Natural killer cell (primary cell): Measurements from ENCODE around the gene ATP13A5. TPM values are rescaled to one million over a fixed set of nuclear protein-coding genes. Genes with fewer than 3 reads are reported as not detected.

Experiments
- ATAC-seq, 3 donors: fragments of 150-1000 bp in 2 of 3; fragments of 200-7000 bp in 1 of 3; cut with Tn5 transposase; 1 replicate in 1 of 3; 2 replicates in 2 of 3; pipeline ENCODE4 v1.10.0; 2021; ENCODE audit warnings: mild to moderate bottlenecking in 2 of 3, moderate library complexity in 2 of 3
- DNase-seq, 2 donors: peaks; one replicate each; pipeline versions ENCODE4 v3.0.0 to v3.0.0-alpha.2; 2013 to 2021; ENCODE audit warnings: mixed read lengths in 1 of 2
- H3K27ac ChIP-seq: one replicate; pipeline ENCODE4 v1.5.1; 2013; ENCODE audit warnings: mild to moderate bottlenecking, low read length
- H3K27me3 ChIP-seq: one replicate; pipeline ENCODE4 v1.6.1; 2013; ENCODE audit warnings: low read length; ENCODE audit not compliant: control insufficient read depth, insufficient read depth
- H3K36me3 ChIP-seq: one replicate; pipeline ENCODE4 v1.6.1; 2013; ENCODE audit warnings: low read length; ENCODE audit not compliant: control insufficient read depth, insufficient read depth
- H3K4me1 ChIP-seq: one replicate; pipeline ENCODE4 v1.6.1; 2013; ENCODE audit warnings: low read length; ENCODE audit not compliant: control insufficient read depth, insufficient read depth
- H3K4me3 ChIP-seq: one replicate; pipeline ENCODE4 v1.5.1; 2013; ENCODE audit warnings: low read length
- H3K9me3 ChIP-seq: one replicate; pipeline ENCODE4 v1.6.1; 2013; ENCODE audit warnings: low read length; ENCODE audit not compliant: control insufficient read depth, insufficient read depth
- H3K27ac Mint-ChIP-seq, 2 donors: one replicate each; pipeline ENCODE4 v1.8.0; 2022; ENCODE audit warnings: mild to moderate bottlenecking in 2 of 2, mixed read lengths in 2 of 2, moderate library complexity in 1 of 2
- H3K27me3 Mint-ChIP-seq, 2 donors: one replicate each; pipeline ENCODE4 v1.8.0; 2022; ENCODE audit warnings: low read depth in 2 of 2, mixed read lengths in 2 of 2
- H3K36me3 Mint-ChIP-seq: one replicate; pipeline ENCODE4 v1.8.0; 2022; ENCODE audit warnings: mixed read lengths
- H3K4me1 Mint-ChIP-seq, 2 donors: one replicate each; pipeline ENCODE4 v1.8.0; 2022; ENCODE audit warnings: mixed read lengths in 2 of 2
- H3K4me3 Mint-ChIP-seq: one replicate; pipeline ENCODE4 v1.8.0; 2022; ENCODE audit warnings: mild to moderate bottlenecking, moderate library complexity, mixed read lengths
- H3K9me3 Mint-ChIP-seq, 2 donors: one replicate each; pipeline ENCODE4 v1.8.0; 2022; ENCODE audit warnings: mixed read lengths in 2 of 2
- WGBS: methylation state at CpG from one replicate; pipeline ENCODE4 v1.1.7; 2013; ENCODE audit warnings: missing lambda C conversion rate; ENCODE audit not compliant: insufficient coverage; 5-methylcytosine and 5-hydroxymethylcytosine counted together
- intact Hi-C: fragments of 100-400 bp; cut with micrococcal nuclease; formaldehyde crosslinking; loops from one replicate; pipeline ENCODE4 v1.14.2; 2022
- total RNA-seq, 4 donors: library from RNA; stranded (reverse); fragments of 120-200 nt in 1 of 4; gene quantifications; one replicate each; pipeline versions ENCODE4 v1.2.3 to v1.2.4, GENCODE V29; 2013 to 2022
- TF ChIP-seq, protein P1 (sequence below): fragments of 200-600 bp; IDR thresholded peaks from one replicate; pipeline ENCODE4 v1.8.0; 2022; ENCODE audit warnings: antibody characterized with exemption

Gene ATP13A5
- total RNA-seq, 3 donors from 2014 or later (not counting 1 experiment from before 2014, with no cell fraction given) = not detected

GRCh38 chr3:193372783-193373182, 5.8 kb downstream of the ATP13A5 start:
- H3K27me3 Mint-ChIP-seq = peaks cover 5 to 8% of the 10 kb centered on the region in 2 donors
- Histone ChIP-seq H3K27ac (no peak overlapping the region), H3K4me3 (no peak overlapping the region), H3K27me3 (no peaks in the 10 kb centered on the region), H3K9me3 (no peaks in the 10 kb centered on the region), H3K36me3 (no peaks in the 10 kb centered on the region), H3K4me1 (no peaks in the 10 kb centered on the region)
- H3K27ac Mint-ChIP-seq = no peak overlapping the region
- ATAC-seq (no peak), DNase-seq (no peak)
- H3K4me3 Mint-ChIP-seq = no peak overlapping the region
- H3K36me3 Mint-ChIP-seq = no peaks in the 10 kb centered on the region
- TF ChIP-seq, protein P1, sequence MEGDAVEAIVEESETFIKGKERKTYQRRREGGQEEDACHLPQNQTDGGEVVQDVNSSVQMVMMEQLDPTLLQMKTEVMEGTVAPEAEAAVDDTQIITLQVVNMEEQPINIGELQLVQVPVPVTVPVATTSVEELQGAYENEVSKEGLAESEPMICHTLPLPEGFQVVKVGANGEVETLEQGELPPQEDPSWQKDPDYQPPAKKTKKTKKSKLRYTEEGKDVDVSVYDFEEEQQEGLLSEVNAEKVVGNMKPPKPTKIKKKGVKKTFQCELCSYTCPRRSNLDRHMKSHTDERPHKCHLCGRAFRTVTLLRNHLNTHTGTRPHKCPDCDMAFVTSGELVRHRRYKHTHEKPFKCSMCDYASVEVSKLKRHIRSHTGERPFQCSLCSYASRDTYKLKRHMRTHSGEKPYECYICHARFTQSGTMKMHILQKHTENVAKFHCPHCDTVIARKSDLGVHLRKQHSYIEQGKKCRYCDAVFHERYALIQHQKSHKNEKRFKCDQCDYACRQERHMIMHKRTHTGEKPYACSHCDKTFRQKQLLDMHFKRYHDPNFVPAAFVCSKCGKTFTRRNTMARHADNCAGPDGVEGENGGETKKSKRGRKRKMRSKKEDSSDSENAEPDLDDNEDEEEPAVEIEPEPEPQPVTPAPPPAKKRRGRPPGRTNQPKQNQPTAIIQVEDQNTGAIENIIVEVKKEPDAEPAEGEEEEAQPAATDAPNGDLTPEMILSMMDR = no peak
- H3K4me1 Mint-ChIP-seq = no peaks in the 10 kb centered on the region
- intact Hi-C loops = no loop called here
- peaks cover 0 to 3% of the 10 kb centered on the region in 2 donors for H3K9me3 Mint-ChIP-seq

- no peaks in the 10 kb centered on the region for H3K4me1 Mint-ChIP-seq
- WGBS = 13% methylated on average over 1 of the region's 1 CpG
- no peak for DNase-seq
Observed at GRCh38 chr3:193367868-193368267, 10.7 kb downstream of the ATP13A5 start.

DNA sequence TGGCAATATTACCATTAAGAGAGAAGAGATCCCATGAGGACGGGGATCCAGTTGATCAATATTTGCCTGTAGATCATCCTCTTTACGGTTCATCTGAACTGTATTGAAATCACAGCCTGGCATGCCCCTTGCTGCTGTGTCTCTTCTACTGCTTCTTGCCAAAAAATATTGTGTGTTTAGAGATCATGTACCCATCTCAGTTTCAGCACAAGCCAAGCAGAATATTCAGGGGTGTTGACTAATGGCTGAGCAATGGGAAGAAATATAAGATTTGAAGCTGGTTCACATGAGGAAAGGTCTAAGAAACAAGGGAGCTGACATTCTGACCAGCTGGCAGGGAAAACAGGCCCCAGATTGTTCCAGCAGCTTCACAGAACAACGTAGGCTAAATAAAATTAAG, 21.3 kb downstream of the ATP13A5 start:
- DNase-seq (no peak), ATAC-seq (no peak)
- H3K36me3 ChIP-seq = no peaks in the 10 kb centered on the region
- 84% methylated on average over 3 of the region's 3 CpGs for WGBS
- no peaks in the 10 kb centered on the region for H3K27me3 ChIP-seq
- no peak overlapping the region for H3K27ac Mint-ChIP-seq
- no peak overlapping the region for H3K4me3 ChIP-seq
- H3K36me3 Mint-ChIP-seq = no peaks in the 10 kb centered on the region
- H3K9me3 ChIP-seq = no peaks in the 10 kb centered on the region
- TF ChIP-seq, protein P1 = no peak
- H3K4me1 ChIP-seq = no peaks in the 10 kb centered on the region
- no peak overlapping the region for H3K4me3 Mint-ChIP-seq
- peaks cover 4 to 7% of the 10 kb centered on the region in 2 donors for H3K9me3 Mint-ChIP-seq
- intact Hi-C loops = no loop called here
- peaks cover 0 to 4% of the 10 kb centered on the region in 2 donors for H3K27me3 Mint-ChIP-seq
- no peak overlapping the region for H3K27ac ChIP-seq
- no peaks in the 10 kb centered on the region for H3K4me1 Mint-ChIP-seq

More at GRCh38 chr3:193367868-193368267, 10.7 kb downstream of the ATP13A5 start:
- Mint-ChIP-seq H3K27ac (no peak overlapping the region), H3K4me3 (no peak overlapping the region), H3K27me3 (no peaks in the 10 kb centered on the region), H3K36me3 (no peaks in the 10 kb centered on the region), H3K9me3 (no peaks in the 10 kb centered on the region)
- TF ChIP-seq, protein P1 = no peak
- H3K27ac ChIP-seq = no peak overlapping the region
- no peaks in the 10 kb centered on the region for H3K4me1 ChIP-seq
- H3K9me3 ChIP-seq = no peaks in the 10 kb centered on the region
- no peak for ATAC-seq
- intact Hi-C loops = no loop called here
- no peak overlapping the region for H3K4me3 ChIP-seq
- H3K36me3 ChIP-seq = no peaks in the 10 kb centered on the region
- peaks cover 2% of the 10 kb centered on the region for H3K27me3 ChIP-seq

DNA sequence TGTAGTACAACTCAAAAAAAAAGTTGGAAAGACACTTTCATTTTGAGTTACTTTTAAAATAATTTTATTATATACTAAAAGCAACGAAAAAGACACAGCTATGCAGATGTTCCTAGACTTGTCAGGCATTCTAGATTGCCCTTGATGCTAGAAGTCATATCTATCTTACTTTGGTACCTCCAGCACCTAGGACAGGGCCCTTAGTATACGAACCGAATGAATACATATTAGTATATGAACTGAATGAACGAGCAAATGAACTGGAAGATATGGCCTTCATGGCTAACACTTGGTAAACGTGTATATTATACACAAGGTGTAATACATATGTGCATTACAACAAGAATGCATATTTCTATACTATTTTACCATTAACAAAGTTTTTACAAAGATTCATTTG, 24.1 kb downstream of the ATP13A5 start:
- Mint-ChIP-seq H3K4me3 (no peak overlapping the region), H3K27me3 (peaks cover 0 to 4% of the 10 kb centered on the region in 2 donors), H3K27ac (no peak overlapping the region), H3K36me3 (no peaks in the 10 kb centered on the region), H3K4me1 (no peaks in the 10 kb centered on the region), H3K9me3 (peaks cover 4 to 7% of the 10 kb centered on the region in 2 donors)
- Histone ChIP-seq H3K27ac (no peak overlapping the region), H3K27me3 (no peaks in the 10 kb centered on the region), H3K36me3 (no peaks in the 10 kb centered on the region), H3K9me3 (no peaks in the 10 kb centered on the region), H3K4me1 (no peaks in the 10 kb centered on the region), H3K4me3 (no peak overlapping the region)
- TF ChIP-seq, protein P1 = no peak
- ATAC-seq = no peak
- intact Hi-C loops = no loop called here
- DNase-seq = no peak
- WGBS = 81% methylated on average over 4 of the region's 5 CpGs
